HG02759 (cell line): Measurements from ENCODE around the gene BIRC3.
A peak's percentile ranks its signal among the peaks of the same experiment; 100 is the strongest.

Experiments
- ATAC-seq: cut with Tn5 transposase; IDR thresholded peaks from one replicate; pipeline ENCODE4 v1.9.1; 2021; ENCODE audit warnings: mild to moderate bottlenecking, moderate library complexity; ENCODE audit not compliant: unreplicated experiment

Gene BIRC3

DNA sequence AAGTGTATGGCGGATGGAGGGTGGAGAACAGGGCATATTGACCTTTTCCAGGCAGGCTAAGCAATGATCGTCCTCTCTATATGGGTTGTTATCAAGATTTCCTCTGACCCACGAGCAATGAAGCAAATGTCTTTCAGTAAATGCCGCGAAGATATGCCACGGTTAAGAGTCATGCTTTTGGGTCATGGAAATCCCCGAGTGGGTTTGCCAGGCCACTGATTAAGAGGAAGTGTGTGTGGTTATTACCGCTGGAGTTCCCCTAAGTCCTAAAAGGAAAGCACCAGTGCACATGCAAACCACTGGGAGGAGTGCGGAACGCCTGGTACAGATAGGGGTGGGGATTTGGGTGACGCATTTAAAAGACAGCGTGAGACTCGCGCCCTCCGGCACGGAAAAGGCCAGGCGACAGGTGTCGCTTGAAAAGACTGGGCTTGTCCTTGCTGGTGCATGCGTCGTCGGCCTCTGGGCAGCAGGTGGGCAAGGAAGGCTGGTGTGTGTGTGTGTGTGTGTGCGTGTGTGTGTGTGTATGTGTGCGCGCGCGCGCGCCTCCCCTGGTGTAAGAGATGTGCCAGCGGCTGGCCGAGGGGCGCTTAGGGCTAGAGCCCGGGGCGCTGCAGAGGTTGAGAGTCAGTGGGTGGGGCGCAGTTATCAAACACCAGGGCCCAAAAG lies at the start of gene BIRC3:
TSS of gene BIRC3 (plus strand) at position 386 of the 669 bp plus-strand sequence. CDS start 7,026 bp downstream, outside the sequence.
- ATAC-seq: peak; percentile 86

DNA sequence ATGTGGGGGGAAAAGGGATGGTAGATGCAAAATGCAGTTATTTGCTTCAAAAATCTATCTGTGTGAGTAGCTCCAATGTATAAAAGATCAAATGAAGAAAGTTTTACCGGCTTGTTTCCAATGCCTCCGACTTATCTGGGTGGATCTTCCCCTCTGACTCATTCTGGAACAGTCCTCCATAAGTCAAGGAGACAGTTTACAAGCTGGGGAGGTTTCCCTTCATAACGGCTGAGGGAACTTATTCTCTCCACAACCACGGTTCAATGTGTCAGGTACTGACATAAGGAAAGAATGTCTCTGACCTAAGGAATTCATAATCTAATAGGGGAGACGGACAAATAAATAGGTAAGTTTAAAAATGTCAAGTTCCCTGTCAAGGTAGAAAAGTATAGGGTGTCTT lies 49.7 kb upstream of the BIRC3 start:
- no peak for ATAC-seq

GRCh38 chr11:102268083-102268984 lies 49.0 kb upstream of the BIRC3 start:
- ATAC-seq: peak; percentile 96

DNA sequence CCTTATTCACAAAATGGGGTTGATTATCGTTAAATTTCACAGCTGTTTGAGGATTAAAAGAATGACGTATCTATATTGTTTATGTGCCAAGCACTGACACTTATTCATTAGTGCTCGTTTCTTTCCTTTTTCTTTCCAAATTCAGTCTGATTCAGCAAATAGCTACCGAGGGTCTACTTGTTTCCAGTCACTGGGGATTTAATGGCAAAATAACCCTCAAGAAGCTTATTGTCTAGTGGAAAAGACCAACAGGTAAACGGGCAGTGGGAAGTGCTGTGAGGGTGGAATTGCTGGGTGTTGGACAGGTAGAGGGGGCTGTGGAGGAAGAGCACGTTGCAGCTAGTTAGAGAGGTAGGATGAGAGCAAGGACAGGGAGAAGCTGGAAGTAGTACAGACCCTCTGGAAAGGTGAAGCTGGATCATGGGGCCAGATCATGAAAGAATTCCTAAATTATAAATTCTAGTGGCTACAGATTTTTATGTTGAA lies 48.3 kb upstream of the BIRC3 start:
- ATAC-seq: no peak

DNA sequence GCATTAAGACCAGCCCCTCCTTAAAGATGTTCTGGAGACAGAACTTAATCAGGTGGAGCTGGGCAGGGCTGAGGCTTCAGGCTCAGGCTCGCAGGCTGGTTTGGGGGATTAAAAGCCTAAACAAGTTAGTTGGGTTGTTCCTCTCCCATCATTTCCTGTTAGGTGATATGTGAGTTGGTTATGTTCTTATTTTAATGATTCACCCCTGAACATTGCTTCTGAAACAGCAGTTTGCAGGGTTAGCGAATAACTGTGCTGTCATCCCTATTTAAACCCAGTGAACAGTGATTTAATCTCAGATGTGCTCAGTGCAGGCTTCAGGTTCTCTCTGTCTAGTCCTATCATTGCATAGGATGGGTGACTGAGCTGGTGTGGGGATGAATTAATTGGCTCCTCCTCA lies 47.4 kb upstream of the BIRC3 start:
- no peak for ATAC-seq

DNA sequence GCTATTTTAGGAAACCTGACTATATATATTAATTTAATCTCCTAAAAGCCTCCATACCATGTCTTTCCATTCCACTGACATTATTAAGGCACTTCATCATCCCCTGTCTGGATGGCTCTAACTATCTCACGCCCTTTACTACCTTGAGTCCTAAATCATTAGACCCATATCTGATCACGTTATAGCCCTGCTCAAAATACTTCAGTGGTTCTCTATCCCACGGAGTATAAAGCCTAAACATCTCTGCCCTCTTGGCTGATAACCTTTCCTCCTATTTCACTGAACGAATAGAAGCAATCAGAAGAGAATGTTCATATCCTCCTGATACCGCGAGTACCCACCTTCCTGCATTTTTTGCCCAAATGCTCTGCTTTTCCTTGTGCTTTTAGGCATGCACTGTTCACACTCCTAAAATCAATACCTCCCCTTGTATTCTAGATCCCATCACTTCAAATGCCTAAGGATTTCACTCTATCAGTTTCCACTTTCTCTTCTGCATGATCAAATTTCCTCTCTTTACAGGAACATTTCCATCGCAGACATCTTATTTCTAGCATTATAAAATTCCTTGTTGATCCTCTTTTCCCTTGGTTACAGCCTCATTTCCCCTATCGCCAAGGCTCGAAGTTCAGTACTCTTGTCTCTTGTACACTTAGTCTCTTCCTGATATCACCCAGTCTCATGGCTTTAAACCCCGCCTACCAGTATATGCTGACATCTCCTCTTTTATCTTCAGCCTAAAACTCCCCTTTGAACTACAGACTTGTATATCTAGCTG lies 45.0 kb upstream of the BIRC3 start:
- no peak for ATAC-seq

- no peak for ATAC-seq
These were observed 42.7 kb upstream of the BIRC3 start for GRCh38 chr11:102274628-102275027.

DNA sequence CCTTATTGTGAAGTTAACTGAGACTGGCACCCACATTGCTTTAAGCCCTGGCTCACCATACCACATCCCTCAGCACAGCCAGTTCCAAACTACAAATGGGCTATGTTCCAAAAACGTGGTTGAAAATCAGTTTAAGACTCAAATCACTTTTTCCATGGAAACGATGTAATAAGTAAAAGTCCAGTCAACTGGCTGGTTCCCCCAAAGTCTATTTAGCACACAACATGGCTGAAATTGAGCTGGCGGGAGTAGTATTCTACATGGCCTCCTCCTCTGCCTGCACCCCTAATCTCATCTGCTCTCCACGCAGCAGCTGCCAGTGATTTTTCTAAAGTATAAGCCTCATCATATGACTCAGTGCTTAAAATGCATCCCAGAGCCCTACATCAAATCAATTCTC lies 40.9 kb upstream of the BIRC3 start:
- ATAC-seq: no peak

GRCh38 chr11:102276783-102277182 lies 40.5 kb upstream of the BIRC3 start:
- ATAC-seq: no peak

- ATAC-seq: peak; percentile 82
These were observed 37.6 kb upstream of the BIRC3 start for GRCh38 chr11:102279641-102280170.

GRCh38 chr11:102280245-102280833 lies 36.9 kb upstream of the BIRC3 start:
- no peak for ATAC-seq

DNA sequence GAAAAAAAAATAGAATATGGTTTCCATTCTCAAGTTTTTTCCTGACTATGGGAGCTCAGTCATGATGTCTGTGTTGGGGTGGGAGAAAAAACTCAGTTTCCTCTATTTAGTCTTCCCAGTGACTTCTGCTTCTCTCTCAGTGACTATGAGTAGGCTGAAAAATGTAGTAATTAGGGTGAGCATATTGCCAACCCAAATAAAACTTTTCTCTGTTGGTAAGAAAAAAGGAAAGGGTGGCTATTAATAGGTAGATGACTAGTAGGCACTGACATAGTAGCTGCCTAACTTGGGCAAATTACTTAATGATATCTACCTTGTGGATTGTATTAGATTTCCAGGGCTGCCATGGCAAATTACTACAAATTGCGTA lies 34.2 kb upstream of the BIRC3 start:
- no peak for ATAC-seq

GRCh38 chr11:102284008-102284407 lies 33.3 kb upstream of the BIRC3 start:
- no peak for ATAC-seq

GRCh38 chr11:102286292-102286691 lies 31.0 kb upstream of the BIRC3 start:
- ATAC-seq: no peak

DNA sequence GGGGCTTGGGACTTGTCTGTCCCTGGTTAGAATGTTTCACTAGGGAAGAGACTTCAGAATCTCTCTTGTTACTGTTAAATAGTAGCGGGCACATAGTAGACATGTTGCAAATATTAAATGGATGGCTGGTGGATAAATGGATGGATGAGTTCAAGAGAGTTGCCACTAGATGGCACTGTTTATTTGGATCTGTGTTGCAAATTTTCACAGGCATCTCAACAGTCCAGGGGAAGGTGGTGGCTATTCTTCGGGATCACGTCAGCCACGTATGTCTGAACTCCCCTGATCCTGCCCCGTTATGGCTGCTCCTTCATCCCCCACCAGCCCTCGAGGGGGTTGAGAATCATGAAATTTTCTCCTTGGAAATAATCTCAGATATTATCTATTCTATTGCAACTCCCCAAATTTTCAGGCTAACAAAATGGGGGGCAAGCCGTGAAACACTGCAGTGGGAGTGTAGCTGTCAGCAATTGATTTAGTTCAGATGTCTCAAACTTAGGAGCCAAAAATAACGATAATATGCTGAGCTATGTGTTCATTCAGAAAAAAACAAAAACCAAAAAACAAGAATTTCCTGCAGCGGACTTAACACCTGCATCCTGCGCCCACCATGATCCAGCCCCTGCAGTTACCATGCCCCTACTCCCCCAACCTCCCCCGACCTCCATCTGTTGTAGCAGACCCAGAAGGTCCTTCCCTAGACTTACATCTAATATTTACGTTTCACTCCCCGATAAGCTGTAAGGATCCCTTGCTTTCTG lies 29.1 kb upstream of the BIRC3 start:
- peak; percentile 85 for ATAC-seq

GRCh38 chr11:102288725-102289083 lies 28.6 kb upstream of the BIRC3 start:
- no peak for ATAC-seq

DNA sequence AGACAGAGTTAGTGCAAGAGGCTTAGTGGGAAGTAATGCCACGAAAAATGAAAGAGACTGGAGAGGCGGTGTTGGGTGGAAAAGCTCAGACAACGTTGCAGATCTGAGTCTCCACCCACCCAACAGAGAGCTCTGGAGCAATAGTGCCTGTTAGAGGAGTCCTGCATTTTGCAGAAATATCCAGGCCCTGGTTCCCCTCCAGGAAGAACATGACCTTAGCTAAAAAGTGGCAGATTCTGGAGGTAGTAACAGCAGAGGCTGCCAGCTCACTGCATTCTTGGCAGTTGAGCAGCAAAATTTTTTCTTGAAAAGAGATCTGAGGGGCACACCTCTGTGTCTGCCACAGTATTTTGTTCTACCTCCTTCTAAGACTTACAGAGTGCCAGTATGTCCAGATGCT lies 27.7 kb upstream of the BIRC3 start:
- no peak for ATAC-seq

GRCh38 chr11:102291831-102292230 lies 25.5 kb upstream of the BIRC3 start:
- ATAC-seq: no peak

DNA sequence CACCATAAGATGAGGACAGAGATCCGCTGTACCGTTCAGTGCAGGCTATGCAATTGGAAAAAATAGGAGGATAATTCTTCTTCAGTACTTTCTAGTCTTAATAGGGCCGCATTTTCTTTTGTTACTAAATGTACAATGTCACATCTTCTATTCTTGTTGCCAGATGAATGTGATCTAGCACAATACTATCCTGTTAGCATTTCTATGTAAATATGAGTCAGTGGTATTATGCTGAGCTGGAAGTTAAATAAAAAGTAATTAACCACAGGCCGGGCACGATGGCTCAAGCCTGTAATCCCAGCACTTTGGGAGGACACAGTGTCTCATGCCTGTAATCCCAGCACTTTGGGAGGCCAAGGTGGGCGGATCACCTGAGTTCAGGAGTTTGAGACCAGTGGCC lies 24.4 kb upstream of the BIRC3 start:
- ATAC-seq: no peak
